GM12872 (cell line): Measurements from ENCODE around the gene ZNF611.
A peak's percentile ranks its signal among the peaks of the same experiment; 100 is the strongest.

Source experiments
- CTCF ChIP-seq: IDR thresholded peaks from 3 replicates; pipeline ENCODE4 v1.5.1; 2011; ENCODE audit warnings: low read depth, mild to moderate bottlenecking, low read length, moderate library complexity; ENCODE audit not compliant: insufficient read depth

The ZNF611 gene

GRCh38 chr19:52734893-52735661, at the start of gene ZNF611:
ZNF611 (minus strand) TSS chr19:52735044; CDS start chr19:52715894, 19,150 bp downstream.
- TF ChIP-seq CTCF, result peak; percentile 56

GRCh38 chr19:52778811-52779210, 44.0 kb upstream of the ZNF611 start:
- no peak for TF ChIP-seq CTCF

- TF ChIP-seq CTCF, result no peak
These were observed 14.9 kb upstream of the ZNF611 start for GRCh38 chr19:52749780-52750179.

GRCh38 chr19:52748336-52748950, 13.6 kb upstream of the ZNF611 start:
- TF ChIP-seq CTCF, result peak; percentile 18; the same call in 1 of the 3 replicates

- TF ChIP-seq CTCF, result no peak
These were observed 8.2 kb upstream of the ZNF611 start for GRCh38 chr19:52743091-52743490.

- no peak for TF ChIP-seq CTCF
These were observed 7.7 kb upstream of the ZNF611 start for GRCh38 chr19:52742516-52742915.

GRCh38 chr19:52741951-52742485, 7.2 kb upstream of the ZNF611 start:
- no peak for TF ChIP-seq CTCF
